Measurements from ENCODE around the gene MED16.

The MED16 gene

DNA sequence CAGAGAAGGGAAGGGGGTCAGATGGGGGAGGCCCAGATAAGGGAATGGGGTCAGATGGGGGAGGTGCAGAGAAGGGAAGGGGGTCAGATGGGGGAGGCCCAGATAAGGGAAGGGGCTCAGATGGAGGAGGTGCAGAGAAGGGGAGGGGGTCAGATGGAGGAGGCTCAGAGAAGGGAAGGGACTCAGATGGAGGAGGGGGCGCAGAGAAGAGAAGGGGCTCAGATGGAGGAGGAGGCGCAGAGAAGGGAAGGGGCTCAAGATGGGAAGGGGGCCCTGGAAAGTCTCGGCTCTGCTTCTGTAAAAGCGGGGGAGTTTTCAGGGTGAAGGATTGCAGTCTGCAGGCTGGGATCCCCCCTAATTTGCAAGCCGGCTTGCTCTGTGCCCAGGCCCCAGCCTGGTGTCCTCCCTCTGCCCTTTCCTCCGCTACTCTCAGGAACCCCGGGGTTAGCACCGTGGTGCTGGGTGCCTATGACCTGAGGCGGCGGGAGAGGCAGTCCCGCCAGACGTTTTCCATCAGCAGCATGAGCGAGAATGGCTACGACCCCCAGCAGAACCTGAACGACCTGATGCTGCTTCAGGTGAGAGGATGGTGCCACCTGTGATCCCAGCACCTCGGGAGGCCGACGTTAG lies 63.7 kb downstream of the MED16 start:
- no peak for TF ChIP-seq TAF1 (IDR thresholded peaks at IDR 0.05; ENCODE audit: borderline replicate concordance, insufficient read depth, low read length)

DNA sequence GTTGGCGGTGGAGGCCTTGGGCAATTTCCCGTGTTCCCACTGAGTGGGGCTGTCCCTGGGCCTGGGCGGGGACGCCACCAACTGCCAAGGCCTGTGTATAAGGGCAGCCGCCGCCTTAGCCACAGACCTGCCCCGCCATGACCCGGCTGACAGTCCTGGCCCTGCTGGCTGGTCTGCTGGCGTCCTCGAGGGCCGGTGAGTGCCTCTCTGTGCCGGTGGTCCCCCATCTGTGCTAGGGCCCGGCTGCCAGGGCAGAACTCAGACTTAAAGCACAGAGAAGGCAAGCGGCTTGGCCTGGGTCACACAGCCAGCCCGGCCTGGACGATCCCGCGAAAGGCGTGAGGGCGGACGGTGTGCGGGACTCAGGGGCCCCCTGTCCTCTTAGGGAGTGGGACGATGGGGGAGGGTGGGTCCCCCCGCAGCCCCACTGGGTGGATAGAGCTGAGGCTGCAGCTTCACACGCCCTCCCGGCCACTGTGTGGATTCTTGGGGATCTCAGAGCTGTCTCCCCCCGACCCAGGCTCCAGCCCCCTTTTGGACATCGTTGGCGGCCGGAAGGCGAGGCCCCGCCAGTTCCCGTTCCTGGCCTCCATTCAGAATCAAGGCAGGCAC lies 65.2 kb downstream of the MED16 start, which contains the start of gene AZU1:
TSS of gene AZU1 (plus strand) at position 128 of the 612 bp plus-strand sequence. CDS start at position 138, 10 bp downstream.
- TF ChIP-seq, protein P1, sequence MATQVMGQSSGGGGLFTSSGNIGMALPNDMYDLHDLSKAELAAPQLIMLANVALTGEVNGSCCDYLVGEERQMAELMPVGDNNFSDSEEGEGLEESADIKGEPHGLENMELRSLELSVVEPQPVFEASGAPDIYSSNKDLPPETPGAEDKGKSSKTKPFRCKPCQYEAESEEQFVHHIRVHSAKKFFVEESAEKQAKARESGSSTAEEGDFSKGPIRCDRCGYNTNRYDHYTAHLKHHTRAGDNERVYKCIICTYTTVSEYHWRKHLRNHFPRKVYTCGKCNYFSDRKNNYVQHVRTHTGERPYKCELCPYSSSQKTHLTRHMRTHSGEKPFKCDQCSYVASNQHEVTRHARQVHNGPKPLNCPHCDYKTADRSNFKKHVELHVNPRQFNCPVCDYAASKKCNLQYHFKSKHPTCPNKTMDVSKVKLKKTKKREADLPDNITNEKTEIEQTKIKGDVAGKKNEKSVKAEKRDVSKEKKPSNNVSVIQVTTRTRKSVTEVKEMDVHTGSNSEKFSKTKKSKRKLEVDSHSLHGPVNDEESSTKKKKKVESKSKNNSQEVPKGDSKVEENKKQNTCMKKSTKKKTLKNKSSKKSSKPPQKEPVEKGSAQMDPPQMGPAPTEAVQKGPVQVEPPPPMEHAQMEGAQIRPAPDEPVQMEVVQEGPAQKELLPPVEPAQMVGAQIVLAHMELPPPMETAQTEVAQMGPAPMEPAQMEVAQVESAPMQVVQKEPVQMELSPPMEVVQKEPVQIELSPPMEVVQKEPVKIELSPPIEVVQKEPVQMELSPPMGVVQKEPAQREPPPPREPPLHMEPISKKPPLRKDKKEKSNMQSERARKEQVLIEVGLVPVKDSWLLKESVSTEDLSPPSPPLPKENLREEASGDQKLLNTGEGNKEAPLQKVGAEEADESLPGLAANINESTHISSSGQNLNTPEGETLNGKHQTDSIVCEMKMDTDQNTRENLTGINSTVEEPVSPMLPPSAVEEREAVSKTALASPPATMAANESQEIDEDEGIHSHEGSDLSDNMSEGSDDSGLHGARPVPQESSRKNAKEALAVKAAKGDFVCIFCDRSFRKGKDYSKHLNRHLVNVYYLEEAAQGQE (IDR thresholded peaks at IDR 0.05; ENCODE audit: insufficient read depth in 1 of 2, low read depth in 2 of 2, low read length in 2 of 2) = no peak
- TF ChIP-seq SIN3A (IDR thresholded peaks at IDR 0.05; ENCODE audit: borderline replicate concordance, insufficient read depth, low read length) = no peak
- TF ChIP-seq POLR2AphosphoS5 (IDR thresholded peaks at IDR 0.05; ENCODE audit: low read depth, low read length) = no peak
- no peak for TF ChIP-seq FOXP2 (optimal IDR thresholded peaks at IDR 0.05; ENCODE audit: borderline replicate concordance, extremely low read depth, extremely low read length, insufficient read depth)
- no peak for TF ChIP-seq TAF1 (IDR thresholded peaks at IDR 0.05; ENCODE audit: borderline replicate concordance, insufficient read depth, low read length)

DNA sequence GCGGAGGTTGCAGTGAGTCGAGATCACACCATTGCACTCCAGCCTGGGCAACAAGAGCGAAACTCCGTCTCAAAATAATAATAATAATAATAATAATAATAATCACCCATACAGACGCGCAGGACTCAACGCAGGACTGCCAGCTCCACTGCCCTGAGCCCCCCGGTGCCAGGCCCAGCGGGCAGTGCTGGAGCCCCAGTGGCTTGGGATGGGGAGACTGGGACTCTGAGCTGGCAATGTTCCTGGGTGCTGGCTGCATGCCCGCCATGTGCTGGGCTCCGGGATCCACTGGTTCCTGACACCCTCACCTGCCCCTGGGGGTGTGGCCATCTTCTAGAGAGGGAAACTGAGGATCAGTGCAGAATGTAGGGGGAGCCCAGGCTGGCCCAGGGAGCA lies 65.7 kb downstream of the MED16 start:
- no peak for TF ChIP-seq SIN3A (IDR thresholded peaks at IDR 0.05; ENCODE audit: borderline replicate concordance, insufficient read depth, low read length)
- TF ChIP-seq POLR2AphosphoS5 (IDR thresholded peaks at IDR 0.05; ENCODE audit: low read depth, low read length) = no peak
- TF ChIP-seq TAF1 (IDR thresholded peaks at IDR 0.05; ENCODE audit: borderline replicate concordance, insufficient read depth, low read length) = no peak
- TF ChIP-seq, protein P1 (IDR thresholded peaks at IDR 0.05; ENCODE audit: insufficient read depth in 1 of 2, low read depth in 2 of 2, low read length in 2 of 2) = no peak
- no peak for TF ChIP-seq FOXP2 (optimal IDR thresholded peaks at IDR 0.05; ENCODE audit: borderline replicate concordance, extremely low read depth, extremely low read length, insufficient read depth)

DNA sequence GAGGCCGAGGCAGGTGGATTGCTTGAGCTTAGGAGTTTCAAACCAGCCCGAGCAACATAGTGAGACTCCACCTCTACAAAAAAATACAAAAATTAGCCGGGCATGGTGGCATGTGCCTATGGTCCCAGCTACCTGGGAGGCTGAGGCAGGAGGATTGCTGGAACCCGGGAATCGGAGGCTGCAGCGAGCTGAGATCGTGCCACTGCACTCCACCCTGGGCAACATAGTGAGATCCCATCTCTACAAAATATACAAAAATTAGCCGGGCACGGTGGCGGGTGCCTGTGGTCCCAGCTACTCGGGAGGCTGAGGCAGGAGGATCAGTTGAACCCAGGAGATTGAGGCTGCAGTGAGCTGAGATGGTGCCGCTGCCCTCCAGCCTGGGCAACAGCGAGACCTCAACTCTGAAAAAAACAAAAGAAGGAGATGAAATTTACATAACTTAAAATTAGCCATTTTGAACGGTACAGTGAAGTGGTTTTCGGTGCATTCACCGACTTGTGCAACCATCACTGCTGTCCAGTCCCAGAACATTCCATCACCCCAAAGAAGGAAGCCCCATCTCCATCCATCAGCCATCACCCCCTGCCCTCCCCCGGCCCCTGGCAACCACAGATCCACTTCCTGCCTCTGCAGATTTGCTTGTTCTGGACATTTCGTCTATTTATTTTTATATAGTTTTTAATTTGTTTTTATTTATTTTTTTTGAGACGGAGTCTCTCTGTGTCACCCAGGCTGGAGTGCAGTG lies 66.9 kb downstream of the MED16 start:
- no peak for TF ChIP-seq TAF1 (IDR thresholded peaks at IDR 0.05; ENCODE audit: borderline replicate concordance, insufficient read depth, low read length)
- TF ChIP-seq, protein P1 (IDR thresholded peaks at IDR 0.05; ENCODE audit: insufficient read depth in 1 of 2, low read depth in 2 of 2, low read length in 2 of 2) = no peak

DNA sequence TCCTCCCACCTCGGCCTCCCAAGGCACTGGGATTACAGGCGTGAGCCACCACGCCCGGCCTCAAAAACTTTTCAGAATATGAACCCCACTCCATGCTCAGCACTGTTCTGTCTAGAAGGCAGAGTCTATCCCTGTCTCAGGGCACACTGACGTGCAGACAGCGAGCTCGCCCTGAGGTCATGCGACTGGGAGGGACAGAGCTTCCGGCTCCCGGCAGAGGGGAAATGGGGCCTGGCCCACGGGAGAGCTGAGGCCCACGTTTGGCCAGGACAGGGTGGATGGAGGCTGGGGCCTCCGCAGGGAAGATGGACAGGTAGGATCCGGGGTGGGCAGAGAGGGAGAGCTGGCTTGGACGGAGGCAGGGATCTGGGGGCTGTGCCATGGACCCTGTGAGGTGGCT lies 68.1 kb downstream of the MED16 start:
- TF ChIP-seq POLR2AphosphoS5 (IDR thresholded peaks at IDR 0.05; ENCODE audit: low read depth, low read length) (no peak), FOXP2 (optimal IDR thresholded peaks at IDR 0.05; ENCODE audit: borderline replicate concordance, extremely low read depth, extremely low read length, insufficient read depth) (no peak), TAF1 (IDR thresholded peaks at IDR 0.05; ENCODE audit: borderline replicate concordance, insufficient read depth, low read length) (no peak), SIN3A (IDR thresholded peaks at IDR 0.05; ENCODE audit: borderline replicate concordance, insufficient read depth, low read length) (no peak)
- TF ChIP-seq, protein P1 (IDR thresholded peaks at IDR 0.05; ENCODE audit: insufficient read depth in 1 of 2, low read depth in 2 of 2, low read length in 2 of 2) = no peak

Measured in PFSK-1 (cell line).